Lower leg skin (tissue), 3 donors: ENCODE measurements around the gene SEMA3G.

ENCODE experiments used
- POLR2A ChIP-seq, 2 donors: fragments of 450-650 bp; IDR thresholded peaks; one replicate each; pipeline ENCODE4 v1.6.1; 2016 to 2017; ENCODE audit warnings: antibody characterized with exemption in 2 of 2, mild to moderate bottlenecking in 1 of 2, moderate library complexity in 1 of 2
- TF ChIP-seq, protein P1 (sequence below), 3 donors: fragments of 450-650 bp; IDR thresholded peaks; one replicate each; pipeline ENCODE4 v1.5.1; 2016; ENCODE audit warnings: antibody characterized with exemption in 3 of 3, mild to moderate bottlenecking in 3 of 3, moderate library complexity in 2 of 3

- TF ChIP-seq, protein P1, sequence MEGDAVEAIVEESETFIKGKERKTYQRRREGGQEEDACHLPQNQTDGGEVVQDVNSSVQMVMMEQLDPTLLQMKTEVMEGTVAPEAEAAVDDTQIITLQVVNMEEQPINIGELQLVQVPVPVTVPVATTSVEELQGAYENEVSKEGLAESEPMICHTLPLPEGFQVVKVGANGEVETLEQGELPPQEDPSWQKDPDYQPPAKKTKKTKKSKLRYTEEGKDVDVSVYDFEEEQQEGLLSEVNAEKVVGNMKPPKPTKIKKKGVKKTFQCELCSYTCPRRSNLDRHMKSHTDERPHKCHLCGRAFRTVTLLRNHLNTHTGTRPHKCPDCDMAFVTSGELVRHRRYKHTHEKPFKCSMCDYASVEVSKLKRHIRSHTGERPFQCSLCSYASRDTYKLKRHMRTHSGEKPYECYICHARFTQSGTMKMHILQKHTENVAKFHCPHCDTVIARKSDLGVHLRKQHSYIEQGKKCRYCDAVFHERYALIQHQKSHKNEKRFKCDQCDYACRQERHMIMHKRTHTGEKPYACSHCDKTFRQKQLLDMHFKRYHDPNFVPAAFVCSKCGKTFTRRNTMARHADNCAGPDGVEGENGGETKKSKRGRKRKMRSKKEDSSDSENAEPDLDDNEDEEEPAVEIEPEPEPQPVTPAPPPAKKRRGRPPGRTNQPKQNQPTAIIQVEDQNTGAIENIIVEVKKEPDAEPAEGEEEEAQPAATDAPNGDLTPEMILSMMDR (IDR thresholded peaks at IDR 0.05), result peak in 1 of 3 donors; percentile 22
- TF ChIP-seq POLR2A (IDR thresholded peaks at IDR 0.05), result no peak
Measured at GRCh38 chr3:52444860-52445793, at the start of gene SEMA3G.
